SU-DHL-6 (cell line): ENCODE measurements around the gene CCR2.

Experiments used
- H2AFZ ChIP-seq: fragments of 200-600 bp; sonication (generic); 2 replicates; pipeline ENCODE4 v1.6.1; 2014; ENCODE audit warnings: low read depth, mild to moderate bottlenecking, moderate library complexity, mixed read lengths, antibody characterized with exemption, low read length; ENCODE audit not compliant: severe bottlenecking
- H3F3A ChIP-seq: fragments of 200-600 bp; shearing (Covaris generic); 2 replicates; pipeline ENCODE4 v1.6.0; 2016; ENCODE audit warnings: antibody characterized with exemption, mild to moderate bottlenecking; ENCODE audit not compliant: insufficient read depth
- H3K27ac ChIP-seq: fragments of 200-600 bp; sonication (generic); 2 replicates; pipeline ENCODE4 v1.5.1; 2016; ENCODE audit warnings: low read depth, mild to moderate bottlenecking, low read length, moderate library complexity, mixed read lengths
- H3K27me3 ChIP-seq: fragments of 200-600 bp; sonication (generic), shearing (Covaris generic); 2 replicates; pipeline ENCODE4 v1.6.0; 2014; ENCODE audit warnings: mild to moderate bottlenecking, low read length
- H3K36me3 ChIP-seq: fragments of 200-600 bp; sonication (generic); 2 replicates; pipeline ENCODE4 v1.6.1; 2014; ENCODE audit warnings: mild to moderate bottlenecking, low read length, mixed read lengths
- H3K4me2 ChIP-seq: fragments of 300-600, 200-600 bp; shearing (Covaris generic), sonication (generic); 2 replicates; pipeline ENCODE4 v1.6.0; 2014; ENCODE audit warnings: low read length, low read depth, mild to moderate bottlenecking; ENCODE audit not compliant: poor library complexity, severe bottlenecking
- H3K4me3 ChIP-seq: fragments of 200-600 bp; sonication (generic); 2 replicates; pipeline ENCODE4 v1.5.1; 2014; ENCODE audit warnings: antibody characterized with exemption, low read length, mild to moderate bottlenecking, mixed read lengths; ENCODE audit not compliant: insufficient read depth, poor library complexity, severe bottlenecking
- H3K79me2 ChIP-seq: fragments of 200-600 bp; sonication (generic); 2 replicates; pipeline ENCODE4 v1.6.1; 2014; ENCODE audit warnings: mild to moderate bottlenecking, low read length, moderate library complexity; ENCODE audit not compliant: insufficient read depth
- H3K9ac ChIP-seq: fragments of 200-600 bp; sonication (generic); 2 replicates; pipeline ENCODE4 v1.7.0; 2014; ENCODE audit warnings: mild to moderate bottlenecking, low read length
- H3K9me2 ChIP-seq: fragments of 200-600 bp; sonication (generic); replicated peaks from 2 replicates; pipeline ENCODE4 v1.6.1; 2014; ENCODE audit warnings: low read length; ENCODE audit not compliant: insufficient read depth
- H3K9me3 ChIP-seq: fragments of 200-600 bp; sonication (generic); 2 replicates; pipeline ENCODE4 v1.6.1; 2014; ENCODE audit warnings: low read length, mixed read lengths; ENCODE audit not compliant: insufficient read depth
- H4K20me1 ChIP-seq: fragments of 200-600 bp; sonication (generic); 2 replicates; pipeline ENCODE4 v1.6.1; 2014; ENCODE audit warnings: low read depth, mild to moderate bottlenecking, antibody characterized with exemption, low read length, moderate library complexity, mixed read lengths
- EZH2phosphoT487 ChIP-seq: fragments of 200-600 bp; sonication (generic), shearing (Covaris generic); conservative IDR thresholded peaks from 2 replicates; pipeline ENCODE4 v1.6.1; 2018; ENCODE audit warnings: mild to moderate bottlenecking, antibody characterized with exemption, low read length, moderate library complexity, mixed read lengths
- TF ChIP-seq, protein P1 (sequence below): fragments of 200-600 bp; sonication (generic); IDR thresholded peaks from one replicate; pipeline ENCODE4 v1.5.1; 2017; ENCODE audit warnings: antibody characterized with exemption, mild to moderate bottlenecking, low read length, moderate library complexity; ENCODE audit not compliant: insufficient read depth, poor library complexity, severe bottlenecking

CCR2 gene

DNA sequence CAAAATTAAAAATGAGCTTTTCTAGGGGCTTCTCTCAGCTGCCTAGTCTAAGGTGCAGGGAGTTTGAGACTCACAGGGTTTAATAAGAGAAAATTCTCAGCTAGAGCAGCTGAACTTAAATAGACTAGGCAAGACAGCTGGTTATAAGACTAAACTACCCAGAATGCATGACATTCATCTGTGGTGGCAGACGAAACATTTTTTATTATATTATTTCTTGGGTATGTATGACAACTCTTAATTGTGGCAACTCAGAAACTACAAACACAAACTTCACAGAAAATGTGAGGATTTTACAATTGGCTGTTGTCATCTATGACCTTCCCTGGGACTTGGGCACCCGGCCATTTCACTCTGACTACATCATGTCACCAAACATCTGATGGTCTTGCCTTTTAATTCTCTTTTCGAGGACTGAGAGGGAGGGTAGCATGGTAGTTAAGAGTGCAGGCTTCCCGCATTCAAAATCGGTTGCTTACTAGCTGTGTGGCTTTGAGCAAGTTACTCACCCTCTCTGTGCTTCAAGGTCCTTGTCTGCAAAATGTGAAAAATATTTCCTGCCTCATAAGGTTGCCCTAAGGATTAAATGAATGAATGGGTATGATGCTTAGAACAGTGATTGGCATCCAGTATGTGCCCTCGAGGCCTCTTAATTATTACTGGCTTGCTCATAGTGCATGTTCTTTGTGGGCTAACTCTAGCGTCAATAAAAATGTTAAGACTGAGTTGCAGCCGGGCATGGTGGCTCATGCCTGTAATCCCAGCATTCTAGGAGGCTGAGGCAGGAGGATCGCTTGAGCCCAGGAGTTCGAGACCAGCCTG is 17.8 kb downstream of the CCR2 start:
- Histone ChIP-seq H3K27me3 (no peaks in the 10 kb centered on the region), H3K4me3 (no peak overlapping the region), H2AFZ (no peak overlapping the region), H4K20me1 (no peaks in the 10 kb centered on the region), H3K9ac (no peak overlapping the region), H3K9me3 (no peaks in the 10 kb centered on the region), H3K79me2 (no peaks in the 10 kb centered on the region), H3K36me3 (no peaks in the 10 kb centered on the region), H3K4me2 (no peak overlapping the region), H3K27ac (no peak overlapping the region), H3F3A (no peaks in the 10 kb centered on the region), H3K9me2 (no peaks in the 10 kb centered on the region)
- TF ChIP-seq EZH2phosphoT487: no peak
- TF ChIP-seq, protein P1, sequence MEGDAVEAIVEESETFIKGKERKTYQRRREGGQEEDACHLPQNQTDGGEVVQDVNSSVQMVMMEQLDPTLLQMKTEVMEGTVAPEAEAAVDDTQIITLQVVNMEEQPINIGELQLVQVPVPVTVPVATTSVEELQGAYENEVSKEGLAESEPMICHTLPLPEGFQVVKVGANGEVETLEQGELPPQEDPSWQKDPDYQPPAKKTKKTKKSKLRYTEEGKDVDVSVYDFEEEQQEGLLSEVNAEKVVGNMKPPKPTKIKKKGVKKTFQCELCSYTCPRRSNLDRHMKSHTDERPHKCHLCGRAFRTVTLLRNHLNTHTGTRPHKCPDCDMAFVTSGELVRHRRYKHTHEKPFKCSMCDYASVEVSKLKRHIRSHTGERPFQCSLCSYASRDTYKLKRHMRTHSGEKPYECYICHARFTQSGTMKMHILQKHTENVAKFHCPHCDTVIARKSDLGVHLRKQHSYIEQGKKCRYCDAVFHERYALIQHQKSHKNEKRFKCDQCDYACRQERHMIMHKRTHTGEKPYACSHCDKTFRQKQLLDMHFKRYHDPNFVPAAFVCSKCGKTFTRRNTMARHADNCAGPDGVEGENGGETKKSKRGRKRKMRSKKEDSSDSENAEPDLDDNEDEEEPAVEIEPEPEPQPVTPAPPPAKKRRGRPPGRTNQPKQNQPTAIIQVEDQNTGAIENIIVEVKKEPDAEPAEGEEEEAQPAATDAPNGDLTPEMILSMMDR: no peak

DNA sequence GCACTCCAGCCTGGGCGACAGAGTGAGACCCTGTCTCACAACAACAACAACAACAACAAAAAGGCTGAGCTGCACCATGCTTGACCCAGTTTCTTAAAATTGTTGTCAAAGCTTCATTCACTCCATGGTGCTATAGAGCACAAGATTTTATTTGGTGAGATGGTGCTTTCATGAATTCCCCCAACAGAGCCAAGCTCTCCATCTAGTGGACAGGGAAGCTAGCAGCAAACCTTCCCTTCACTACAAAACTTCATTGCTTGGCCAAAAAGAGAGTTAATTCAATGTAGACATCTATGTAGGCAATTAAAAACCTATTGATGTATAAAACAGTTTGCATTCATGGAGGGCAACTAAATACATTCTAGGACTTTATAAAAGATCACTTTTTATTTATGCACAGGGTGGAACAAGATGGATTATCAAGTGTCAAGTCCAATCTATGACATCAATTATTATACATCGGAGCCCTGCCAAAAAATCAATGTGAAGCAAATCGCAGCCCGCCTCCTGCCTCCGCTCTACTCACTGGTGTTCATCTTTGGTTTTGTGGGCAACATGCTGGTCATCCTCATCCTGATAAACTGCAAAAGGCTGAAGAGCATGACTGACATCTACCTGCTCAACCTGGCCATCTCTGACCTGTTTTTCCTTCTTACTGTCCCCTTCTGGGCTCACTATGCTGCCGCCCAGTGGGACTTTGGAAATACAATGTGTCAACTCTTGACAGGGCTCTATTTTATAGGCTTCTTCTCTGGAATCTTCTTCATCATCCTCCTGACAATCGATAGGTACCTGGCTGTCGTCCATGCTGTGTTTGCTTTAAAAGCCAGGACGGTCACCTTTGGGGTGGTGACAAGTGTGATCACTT is 18.8 kb downstream of the CCR2 start:
- Histone ChIP-seq H3K4me2 (no peak overlapping the region), H3K4me3 (no peak overlapping the region), H3K9ac (no peak overlapping the region), H3K9me2 (no peaks in the 10 kb centered on the region), H3K79me2 (no peaks in the 10 kb centered on the region), H4K20me1 (no peaks in the 10 kb centered on the region), H3K27me3 (no peaks in the 10 kb centered on the region), H3K36me3 (no peaks in the 10 kb centered on the region), H3K9me3 (no peaks in the 10 kb centered on the region), H3K27ac (no peak overlapping the region), H3F3A (no peaks in the 10 kb centered on the region), H2AFZ (no peak overlapping the region)
- TF ChIP-seq EZH2phosphoT487: no peak
- TF ChIP-seq, protein P1: no peak

DNA sequence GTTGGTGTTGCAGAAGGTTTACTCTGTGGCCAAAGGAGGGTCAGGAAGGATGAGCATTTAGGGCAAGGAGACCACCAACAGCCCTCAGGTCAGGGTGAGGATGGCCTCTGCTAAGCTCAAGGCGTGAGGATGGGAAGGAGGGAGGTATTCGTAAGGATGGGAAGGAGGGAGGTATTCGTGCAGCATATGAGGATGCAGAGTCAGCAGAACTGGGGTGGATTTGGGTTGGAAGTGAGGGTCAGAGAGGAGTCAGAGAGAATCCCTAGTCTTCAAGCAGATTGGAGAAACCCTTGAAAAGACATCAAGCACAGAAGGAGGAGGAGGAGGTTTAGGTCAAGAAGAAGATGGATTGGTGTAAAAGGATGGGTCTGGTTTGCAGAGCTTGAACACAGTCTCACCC is 20.8 kb downstream of the CCR2 start:
- no peaks in the 10 kb centered on the region for H3K27me3 ChIP-seq
- no peak overlapping the region for H3K9ac ChIP-seq
- TF ChIP-seq, protein P1: no peak
- no peak for TF ChIP-seq EZH2phosphoT487

More for the DNA sequence above, 20.8 kb downstream of the CCR2 start:
- H3K36me3 ChIP-seq: no peaks in the 10 kb centered on the region
- no peak overlapping the region for H2AFZ ChIP-seq
- no peaks in the 10 kb centered on the region for H3F3A ChIP-seq
- no peaks in the 10 kb centered on the region for H3K79me2 ChIP-seq
- no peak overlapping the region for H3K4me2 ChIP-seq
- no peak overlapping the region for H3K27ac ChIP-seq
- H3K9me3 ChIP-seq: no peaks in the 10 kb centered on the region
- H3K4me3 ChIP-seq: no peak overlapping the region
- H3K9me2 ChIP-seq: no peaks in the 10 kb centered on the region
- no peaks in the 10 kb centered on the region for H4K20me1 ChIP-seq
